HUES64 (cell line): ENCODE data around the gene FZD4.

Experiments
- H3K27ac ChIP-seq: 2 replicates; pipeline ENCODE4 v1.7.0; 2013; ENCODE audit warnings: low read depth, low read length, inconsistent platforms
- H3K27me3 ChIP-seq: 2 replicates; pipeline ENCODE4 v1.6.1; 2013; ENCODE audit warnings: mild to moderate bottlenecking, low read length; ENCODE audit not compliant: insufficient read depth
- H3K36me3 ChIP-seq: 2 replicates; pipeline ENCODE4 v1.6.1; 2013; ENCODE audit warnings: mild to moderate bottlenecking, low read length; ENCODE audit not compliant: insufficient read depth
- H3K4me1 ChIP-seq: 2 replicates; pipeline ENCODE4 v1.6.1; 2013; ENCODE audit warnings: mild to moderate bottlenecking, low read length, moderate library complexity; ENCODE audit not compliant: insufficient read depth
- H3K4me3 ChIP-seq: 2 replicates; pipeline ENCODE4 v1.5.1; 2013; ENCODE audit warnings: mild to moderate bottlenecking, low read length, moderate library complexity
- H3K9ac ChIP-seq: 2 replicates; pipeline ENCODE4 v1.6.1; 2013; ENCODE audit warnings: mild to moderate bottlenecking, low read depth, low read length
- H3K9me3 ChIP-seq: 2 replicates; pipeline ENCODE4 v1.6.1; 2013; ENCODE audit warnings: low read depth, low read length; ENCODE audit not compliant: insufficient read depth
- WGBS: fragments of 150-250, 120-280 bp; methylation state at CpG from one replicate; pipeline ENCODE4 v1.1.7; 2013; ENCODE audit warnings: missing lambda C conversion rate; 5-methylcytosine and 5-hydroxymethylcytosine counted together

FZD4 gene

DNA sequence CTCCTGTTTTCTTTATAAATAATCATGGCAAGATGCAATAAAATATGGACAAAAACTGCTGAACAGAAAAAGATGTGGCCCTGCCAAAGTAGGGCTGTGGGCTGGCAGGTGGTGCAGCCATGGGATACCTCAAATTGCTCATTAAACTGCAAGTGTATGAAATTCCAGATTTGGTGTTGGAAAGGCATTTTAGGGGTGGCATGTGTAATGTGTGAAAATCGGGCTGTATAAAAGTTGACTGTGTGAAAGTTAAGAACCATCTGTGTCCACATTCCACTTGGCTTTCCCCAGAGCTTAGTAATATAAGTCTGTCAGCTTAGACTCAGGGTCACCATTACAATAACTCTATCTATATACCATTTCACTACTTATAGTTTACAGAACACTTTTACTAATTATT is 34.8 kb upstream of the FZD4 start:
- WGBS, result 69% methylated on average over 1 of the region's 1 CpG
- no peak overlapping the region for H3K27ac ChIP-seq

DNA sequence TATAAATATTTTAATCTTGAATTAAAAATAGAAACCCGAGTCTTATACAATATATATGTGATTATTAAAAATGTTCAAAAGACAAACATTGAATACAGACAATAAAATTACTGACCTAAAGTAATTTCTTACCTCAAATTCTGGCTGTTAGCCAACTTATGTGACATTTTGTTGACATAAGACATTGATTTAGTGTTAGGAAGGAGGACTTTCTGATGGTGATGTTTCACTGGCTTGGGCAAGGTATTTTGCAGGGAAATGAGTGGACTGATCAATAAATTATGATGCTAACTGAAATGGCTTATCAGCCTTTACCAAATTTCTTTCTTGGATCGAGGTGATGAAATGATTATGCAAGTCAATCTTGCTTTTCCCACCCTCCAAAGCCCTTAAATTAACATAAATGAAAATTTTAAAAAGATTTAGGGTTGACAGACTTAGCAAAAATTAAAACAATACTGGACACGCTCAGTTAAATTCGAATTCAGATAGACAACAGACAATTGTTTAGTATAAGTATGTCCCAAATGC is 33.2 kb upstream of the FZD4 start:
- H3K9me3 ChIP-seq, result no peaks in the 10 kb centered on the region
- no peak overlapping the region for H3K4me3 ChIP-seq
- no peaks in the 10 kb centered on the region for H3K27me3 ChIP-seq
- no peak overlapping the region for H3K9ac ChIP-seq
- H3K36me3 ChIP-seq, result no peaks in the 10 kb centered on the region
- 80% methylated on average over 1 of the region's 4 CpGs for WGBS
- peaks cover 20% of the 10 kb centered on the region for H3K4me1 ChIP-seq
- no peak overlapping the region for H3K27ac ChIP-seq

More for the DNA sequence above, 34.8 kb upstream of the FZD4 start:
- Histone ChIP-seq H3K9ac (no peak overlapping the region), H3K4me1 (peaks cover 20% of the 10 kb centered on the region), H3K9me3 (no peaks in the 10 kb centered on the region), H3K27me3 (no peaks in the 10 kb centered on the region), H3K36me3 (no peaks in the 10 kb centered on the region), H3K4me3 (no peak overlapping the region)

DNA sequence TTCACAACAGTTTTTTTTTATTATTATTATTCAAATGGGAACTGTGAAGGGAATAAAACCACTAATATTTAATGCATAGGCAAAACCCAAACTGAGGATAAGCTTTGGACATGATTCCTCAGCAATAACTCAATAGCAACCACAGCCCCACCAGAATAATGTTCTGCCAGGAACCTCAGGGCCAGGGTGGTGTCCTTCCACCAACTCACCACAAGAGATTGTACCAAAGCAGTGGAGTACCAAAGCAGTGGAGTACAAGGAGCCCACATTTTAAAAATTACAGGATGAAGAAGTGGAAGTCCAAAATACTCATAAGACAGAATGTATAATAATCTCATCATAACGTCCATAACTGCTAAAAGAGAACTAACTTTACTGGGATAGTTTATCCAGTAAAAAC is 32.5 kb upstream of the FZD4 start:
- Histone ChIP-seq H3K4me1 (peaks cover 20% of the 10 kb centered on the region), H3K36me3 (no peaks in the 10 kb centered on the region), H3K27me3 (no peaks in the 10 kb centered on the region), H3K4me3 (no peak overlapping the region), H3K27ac (no peak overlapping the region), H3K9me3 (no peaks in the 10 kb centered on the region), H3K9ac (no peak overlapping the region)
- WGBS, result no CpG with 5 or more reads among the region's 1 CpG

DNA sequence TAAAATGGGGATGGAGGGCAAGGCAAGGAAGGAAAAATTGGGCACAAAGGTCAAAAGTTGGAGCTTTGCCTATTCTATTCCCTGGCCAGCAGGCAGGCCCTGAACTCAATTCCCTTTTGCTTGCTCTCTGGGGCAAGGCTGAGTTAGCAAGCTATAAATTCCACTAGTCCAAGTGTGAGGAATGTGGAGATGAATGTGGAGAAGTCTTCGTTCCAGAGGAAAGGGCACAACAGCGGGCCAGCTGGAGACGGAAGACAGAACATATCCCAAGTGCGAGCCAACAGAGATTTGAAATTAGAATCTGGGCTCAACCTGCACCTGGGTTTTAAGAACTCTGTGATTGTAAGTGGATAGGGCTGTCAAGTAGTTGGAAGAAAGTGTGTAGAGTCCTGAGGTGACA is 29.5 kb upstream of the FZD4 start:
- no peaks in the 10 kb centered on the region for H3K9me3 ChIP-seq
- 96% methylated on average over 4 of the region's 4 CpGs for WGBS
- H3K4me1 ChIP-seq, result peaks cover 5% of the 10 kb centered on the region
- H3K36me3 ChIP-seq, result no peaks in the 10 kb centered on the region
- H3K9ac ChIP-seq, result no peak overlapping the region
- no peaks in the 10 kb centered on the region for H3K27me3 ChIP-seq
- H3K27ac ChIP-seq, result no peak overlapping the region
- H3K4me3 ChIP-seq, result no peak overlapping the region

DNA sequence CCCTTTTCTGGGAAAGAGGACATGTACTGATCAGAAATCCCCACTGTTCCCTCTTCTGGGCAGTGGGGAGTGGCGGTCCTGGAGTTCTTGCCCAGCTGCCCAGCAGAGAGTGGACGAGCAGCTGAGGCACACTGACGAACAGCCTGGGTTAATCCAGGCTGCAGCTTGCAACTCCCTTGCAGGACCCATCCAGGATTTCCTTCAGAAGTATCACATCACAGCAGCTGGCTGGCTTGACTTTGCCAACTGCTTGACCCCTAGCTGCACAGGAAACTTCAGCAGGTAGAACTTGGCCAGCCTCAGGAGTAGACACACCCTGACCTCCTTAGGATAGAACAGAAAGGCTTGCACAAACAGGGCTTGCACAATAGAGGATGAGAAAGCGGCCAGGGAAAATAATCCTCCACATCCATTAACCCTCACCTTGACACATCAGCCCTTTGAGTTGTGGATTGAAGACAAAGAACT is 27.9 kb upstream of the FZD4 start:
- WGBS, result 91% methylated on average over 4 of the region's 4 CpGs
- Histone ChIP-seq H3K27ac (no peak overlapping the region), H3K4me3 (no peak overlapping the region), H3K9me3 (no peaks in the 10 kb centered on the region), H3K4me1 (no peaks in the 10 kb centered on the region), H3K36me3 (no peaks in the 10 kb centered on the region), H3K27me3 (no peaks in the 10 kb centered on the region), H3K9ac (no peak overlapping the region)

DNA sequence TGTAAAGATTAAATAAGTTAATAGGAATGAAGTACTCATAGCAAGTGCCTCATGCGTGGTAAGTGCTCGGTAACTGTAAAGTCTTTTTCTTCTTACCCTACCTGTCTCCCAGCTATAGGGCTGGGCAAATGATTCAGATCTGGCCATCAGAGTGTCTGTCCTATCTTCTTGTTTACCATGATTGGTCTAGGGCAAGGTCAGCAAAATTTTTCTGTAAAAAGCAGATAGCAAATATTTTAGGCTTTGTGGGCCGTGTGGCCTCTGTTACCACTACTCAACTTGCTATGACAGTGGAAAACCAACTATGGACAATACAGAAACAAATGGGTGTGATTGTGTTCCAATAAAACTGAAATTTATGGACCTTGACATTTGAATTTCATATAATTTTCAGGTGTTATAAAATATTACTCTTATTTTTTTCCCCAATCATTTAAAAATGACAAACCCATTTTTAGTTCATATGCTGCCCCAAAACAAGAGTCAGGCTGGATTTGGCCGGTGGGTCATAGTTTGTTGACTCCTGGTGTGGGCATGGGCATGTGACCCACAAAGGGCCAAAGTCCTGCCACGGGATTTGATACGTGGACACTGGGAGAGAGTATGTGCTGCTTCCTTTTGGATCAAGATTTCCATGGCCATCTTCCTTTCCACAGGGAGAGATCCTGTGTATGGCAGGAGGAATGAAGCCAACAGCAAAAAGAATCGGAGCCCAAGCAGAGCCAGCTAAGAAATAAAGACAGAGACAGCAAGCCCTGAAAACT is 26.8 kb upstream of the FZD4 start:
- Histone ChIP-seq H3K4me3 (no peak overlapping the region), H3K4me1 (no peaks in the 10 kb centered on the region), H3K9me3 (no peaks in the 10 kb centered on the region), H3K36me3 (no peaks in the 10 kb centered on the region), H3K9ac (no peak overlapping the region), H3K27ac (no peak overlapping the region), H3K27me3 (no peaks in the 10 kb centered on the region)
- 91% methylated on average over 7 of the region's 7 CpGs for WGBS

DNA sequence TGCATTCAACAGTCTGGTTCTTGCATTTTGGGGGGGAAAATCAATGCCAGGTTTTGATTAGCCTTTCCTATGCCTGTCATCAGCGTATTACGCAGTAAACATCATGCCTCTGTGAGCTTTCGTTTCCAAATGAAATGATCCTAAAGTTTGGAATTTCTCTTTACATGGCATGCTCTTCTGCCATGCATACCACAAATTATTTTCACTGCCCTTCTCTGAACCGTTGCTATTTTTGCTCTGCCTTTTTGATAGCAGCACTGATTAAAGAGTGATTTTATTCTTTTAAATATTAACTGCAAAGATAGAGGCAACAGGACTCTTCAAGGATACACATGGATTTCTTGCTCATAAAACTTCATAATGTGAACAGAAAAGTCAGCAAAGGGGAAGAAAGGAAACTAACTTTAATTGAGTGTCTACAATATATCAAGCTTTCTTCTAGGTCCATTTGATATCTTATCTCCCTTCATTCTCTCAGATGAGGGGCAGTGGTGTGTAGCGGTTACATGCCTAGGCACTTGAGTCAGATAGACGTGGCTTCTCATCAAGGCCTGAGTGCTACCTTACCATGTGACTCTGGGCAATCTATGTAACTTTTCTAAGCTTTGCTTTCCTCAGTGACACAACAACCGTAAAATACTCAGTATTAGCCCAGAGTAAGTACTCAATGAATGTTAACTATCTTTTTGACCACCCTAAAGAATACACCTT is 25.0 kb upstream of the FZD4 start:
- no peak overlapping the region for H3K27ac ChIP-seq
- no peaks in the 10 kb centered on the region for H3K9me3 ChIP-seq
- H3K4me3 ChIP-seq, result no peak overlapping the region
- WGBS, result 90% methylated on average over 7 of the region's 7 CpGs
- H3K36me3 ChIP-seq, result no peaks in the 10 kb centered on the region
- no peak overlapping the region for H3K9ac ChIP-seq
- no peaks in the 10 kb centered on the region for H3K4me1 ChIP-seq
- no peaks in the 10 kb centered on the region for H3K27me3 ChIP-seq

DNA sequence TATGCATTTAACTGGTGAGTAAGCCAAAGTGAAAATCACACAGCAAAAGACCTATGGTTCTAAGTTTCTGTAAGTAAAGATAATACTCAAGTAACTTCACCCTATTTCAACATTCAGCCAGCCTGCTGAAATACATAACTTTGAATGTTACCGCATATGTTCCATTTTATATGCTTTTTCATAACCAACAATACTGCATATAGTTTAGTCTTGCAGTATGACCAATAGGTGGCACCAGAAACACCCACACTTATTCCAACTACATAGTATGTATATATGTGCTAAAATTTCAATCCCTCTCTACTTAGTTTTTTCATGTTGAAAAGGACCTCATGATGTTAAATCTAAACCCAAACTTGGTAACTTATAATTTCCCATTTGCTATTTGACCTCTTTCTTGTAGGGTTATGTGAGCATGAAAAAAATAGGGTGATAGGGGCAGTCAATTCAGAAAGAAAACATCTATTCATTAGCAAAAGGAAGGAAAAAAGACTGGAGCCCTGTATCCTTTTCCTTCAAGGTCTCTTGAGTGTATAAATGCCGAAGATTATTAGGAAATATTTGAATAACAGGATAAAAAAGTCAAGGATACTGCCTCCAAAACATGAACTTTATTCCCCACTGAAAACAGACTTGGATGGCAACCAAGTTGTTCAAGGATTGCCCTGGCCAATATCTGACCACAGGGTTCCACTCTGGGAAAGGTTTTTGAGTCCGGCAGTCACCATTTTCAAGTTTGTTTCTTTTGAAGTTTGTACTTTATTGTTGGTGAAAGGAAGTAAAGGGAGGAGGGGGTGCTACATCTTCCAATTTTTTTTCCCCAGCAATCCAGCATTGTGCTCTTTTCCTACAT is 23.8 kb upstream of the FZD4 start:
- Histone ChIP-seq H3K9me3 (no peaks in the 10 kb centered on the region), H3K4me1 (no peaks in the 10 kb centered on the region), H3K4me3 (no peak overlapping the region), H3K9ac (no peak overlapping the region), H3K27ac (no peak overlapping the region), H3K36me3 (no peaks in the 10 kb centered on the region), H3K27me3 (no peaks in the 10 kb centered on the region)
- 94% methylated on average over 2 of the region's 3 CpGs for WGBS

DNA sequence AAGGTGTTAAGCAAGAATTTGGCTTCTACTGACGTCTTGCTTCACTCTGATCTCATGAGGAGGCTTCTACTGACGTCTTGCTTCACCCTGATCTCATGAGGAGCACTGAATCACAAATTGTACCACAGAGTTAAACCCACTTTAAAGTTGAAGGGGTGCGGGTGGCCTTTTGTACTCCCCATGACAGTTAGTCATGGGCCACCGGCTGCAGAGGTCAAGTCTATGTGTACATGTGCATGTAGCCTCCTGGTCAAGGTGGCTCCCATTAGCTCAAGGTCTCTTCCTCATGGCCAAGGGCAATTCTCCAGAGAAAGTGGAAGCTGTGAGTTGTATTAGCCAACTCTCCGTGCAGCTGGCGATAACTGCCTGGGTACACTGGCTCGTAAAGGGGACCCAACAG is 23.1 kb upstream of the FZD4 start:
- Histone ChIP-seq H3K36me3 (no peaks in the 10 kb centered on the region), H3K27ac (no peak overlapping the region), H3K4me3 (no peak overlapping the region), H3K9ac (no peak overlapping the region), H3K27me3 (no peaks in the 10 kb centered on the region), H3K4me1 (no peaks in the 10 kb centered on the region), H3K9me3 (no peaks in the 10 kb centered on the region)
- 94% methylated on average over 7 of the region's 7 CpGs for WGBS

DNA sequence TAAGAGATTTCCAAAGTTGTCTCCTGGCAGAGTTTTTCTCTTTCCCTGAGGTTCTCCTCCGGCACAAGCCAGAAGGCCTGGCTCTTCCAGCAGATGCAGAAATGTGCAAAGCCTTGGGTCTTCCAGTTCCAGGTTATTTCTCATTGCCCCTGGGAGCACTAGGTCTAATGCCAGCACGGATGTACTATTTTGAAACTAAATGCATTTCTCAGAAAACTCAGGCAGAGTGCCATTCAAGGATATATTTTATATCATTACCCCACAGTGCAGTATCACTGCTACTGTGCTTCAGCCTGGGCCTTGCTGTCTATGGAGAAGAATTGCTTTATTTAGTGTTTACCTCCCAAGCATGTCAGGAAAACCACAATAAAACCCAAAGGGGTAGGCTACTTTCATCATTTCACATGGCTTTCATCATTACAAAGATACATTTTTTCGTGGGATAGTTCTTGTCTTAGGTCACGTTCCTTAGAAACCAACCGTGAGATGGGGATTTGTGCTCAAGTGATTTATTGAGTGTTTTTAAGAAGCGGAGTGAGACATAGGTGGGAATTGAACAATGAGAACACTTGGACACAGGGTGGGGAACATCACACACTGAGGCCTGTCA is 22.4 kb upstream of the FZD4 start:
- H3K27ac ChIP-seq, result no peak overlapping the region
- no peak overlapping the region for H3K4me3 ChIP-seq
- no peaks in the 10 kb centered on the region for H3K4me1 ChIP-seq
- 93% methylated on average over 6 of the region's 6 CpGs for WGBS
- H3K9me3 ChIP-seq, result no peaks in the 10 kb centered on the region
- no peaks in the 10 kb centered on the region for H3K36me3 ChIP-seq
- no peak overlapping the region for H3K9ac ChIP-seq
- H3K27me3 ChIP-seq, result no peaks in the 10 kb centered on the region
